GM12878 (cell line): ENCODE results near the gene EXD3.

ENCODE experiments used
- ATF3 ChIP-seq: IDR thresholded peaks from 2 replicates; pipeline ENCODE4 v1.6.1; 2011; ENCODE audit warnings: low read depth, mild to moderate bottlenecking, low read length, moderate library complexity, borderline replicate concordance; ENCODE audit errors: extremely low read depth
- FOXM1 ChIP-seq: IDR thresholded peaks from 2 replicates; pipeline ENCODE4 v1.6.1; 2012; ENCODE audit warnings: low read depth, mild to moderate bottlenecking, inconsistent platforms, low read length, moderate library complexity
- JUND ChIP-seq: IDR thresholded peaks from 2 replicates; pipeline ENCODE4 v1.6.1; 2012; ENCODE audit warnings: low read depth, mild to moderate bottlenecking, low read length, improper control_type of control experiment, moderate library complexity
- MXI1 ChIP-seq: fragments of 150-350 bp; IDR thresholded peaks from 2 replicates; pipeline ENCODE4 v1.6.1; 2011; ENCODE audit warnings: low read depth, mild to moderate bottlenecking, inconsistent platforms, low read length, improper control_type of control experiment
- RCOR1 ChIP-seq: conservative IDR thresholded peaks from 2 replicates; pipeline ENCODE4 v1.6.1; 2012; ENCODE audit warnings: low read depth, low read length, improper control_type of control experiment
- RFX5 ChIP-seq: IDR thresholded peaks from 2 replicates; pipeline ENCODE4 v1.6.1; 2011; ENCODE audit warnings: low read depth, low read length, improper control_type of control experiment
- SIN3A ChIP-seq: IDR thresholded peaks from 2 replicates; pipeline ENCODE4 v1.6.1; 2012; ENCODE audit warnings: low read depth, low read length, improper control_type of control experiment
- TAF1 ChIP-seq: IDR thresholded peaks from 2 replicates; pipeline ENCODE4 v1.6.1; 2011; ENCODE audit warnings: mild to moderate bottlenecking, low read depth, low read length, borderline replicate concordance
- TF ChIP-seq, protein P1 (sequence below), 3 experiments: IDR thresholded peaks in 2 of 3; conservative IDR thresholded peaks in 1 of 3; 2 replicates each; pipeline ENCODE4 v1.5.1; 2011; ENCODE audit warnings: low read depth in 3 of 3, low read length in 3 of 3, mild to moderate bottlenecking in 3 of 3, control low read depth in 2 of 3, moderate library complexity in 2 of 3, inconsistent platforms in 1 of 3, mixed read lengths in 1 of 3; ENCODE audit not compliant: control insufficient read depth in 2 of 3, insufficient read depth in 1 of 3; ENCODE audit errors: extremely low read depth in 1 of 3
- TF ChIP-seq, protein P2 (sequence below): IDR thresholded peaks from 2 replicates; pipeline ENCODE4 v1.6.1; 2012; ENCODE audit warnings: mild to moderate bottlenecking, low read depth, low read length

- TF ChIP-seq FOXM1 (no peak), ATF3 (no peak), RCOR1 (no peak), MXI1 (no peak), JUND (no peak), RFX5 (no peak), TAF1 (no peak), SIN3A (no peak)
- TF ChIP-seq, protein P1, sequence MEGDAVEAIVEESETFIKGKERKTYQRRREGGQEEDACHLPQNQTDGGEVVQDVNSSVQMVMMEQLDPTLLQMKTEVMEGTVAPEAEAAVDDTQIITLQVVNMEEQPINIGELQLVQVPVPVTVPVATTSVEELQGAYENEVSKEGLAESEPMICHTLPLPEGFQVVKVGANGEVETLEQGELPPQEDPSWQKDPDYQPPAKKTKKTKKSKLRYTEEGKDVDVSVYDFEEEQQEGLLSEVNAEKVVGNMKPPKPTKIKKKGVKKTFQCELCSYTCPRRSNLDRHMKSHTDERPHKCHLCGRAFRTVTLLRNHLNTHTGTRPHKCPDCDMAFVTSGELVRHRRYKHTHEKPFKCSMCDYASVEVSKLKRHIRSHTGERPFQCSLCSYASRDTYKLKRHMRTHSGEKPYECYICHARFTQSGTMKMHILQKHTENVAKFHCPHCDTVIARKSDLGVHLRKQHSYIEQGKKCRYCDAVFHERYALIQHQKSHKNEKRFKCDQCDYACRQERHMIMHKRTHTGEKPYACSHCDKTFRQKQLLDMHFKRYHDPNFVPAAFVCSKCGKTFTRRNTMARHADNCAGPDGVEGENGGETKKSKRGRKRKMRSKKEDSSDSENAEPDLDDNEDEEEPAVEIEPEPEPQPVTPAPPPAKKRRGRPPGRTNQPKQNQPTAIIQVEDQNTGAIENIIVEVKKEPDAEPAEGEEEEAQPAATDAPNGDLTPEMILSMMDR (IDR thresholded peaks at IDR 0.05 in 2 of 3, conservative IDR thresholded peaks at IDR 0.05 in 1 of 3; ENCODE audit: control insufficient read depth in 2 of 3, extremely low read depth in 1 of 3, insufficient read depth in 1 of 3, low read depth in 3 of 3, low read length in 3 of 3): no peak
- TF ChIP-seq, protein P2, sequence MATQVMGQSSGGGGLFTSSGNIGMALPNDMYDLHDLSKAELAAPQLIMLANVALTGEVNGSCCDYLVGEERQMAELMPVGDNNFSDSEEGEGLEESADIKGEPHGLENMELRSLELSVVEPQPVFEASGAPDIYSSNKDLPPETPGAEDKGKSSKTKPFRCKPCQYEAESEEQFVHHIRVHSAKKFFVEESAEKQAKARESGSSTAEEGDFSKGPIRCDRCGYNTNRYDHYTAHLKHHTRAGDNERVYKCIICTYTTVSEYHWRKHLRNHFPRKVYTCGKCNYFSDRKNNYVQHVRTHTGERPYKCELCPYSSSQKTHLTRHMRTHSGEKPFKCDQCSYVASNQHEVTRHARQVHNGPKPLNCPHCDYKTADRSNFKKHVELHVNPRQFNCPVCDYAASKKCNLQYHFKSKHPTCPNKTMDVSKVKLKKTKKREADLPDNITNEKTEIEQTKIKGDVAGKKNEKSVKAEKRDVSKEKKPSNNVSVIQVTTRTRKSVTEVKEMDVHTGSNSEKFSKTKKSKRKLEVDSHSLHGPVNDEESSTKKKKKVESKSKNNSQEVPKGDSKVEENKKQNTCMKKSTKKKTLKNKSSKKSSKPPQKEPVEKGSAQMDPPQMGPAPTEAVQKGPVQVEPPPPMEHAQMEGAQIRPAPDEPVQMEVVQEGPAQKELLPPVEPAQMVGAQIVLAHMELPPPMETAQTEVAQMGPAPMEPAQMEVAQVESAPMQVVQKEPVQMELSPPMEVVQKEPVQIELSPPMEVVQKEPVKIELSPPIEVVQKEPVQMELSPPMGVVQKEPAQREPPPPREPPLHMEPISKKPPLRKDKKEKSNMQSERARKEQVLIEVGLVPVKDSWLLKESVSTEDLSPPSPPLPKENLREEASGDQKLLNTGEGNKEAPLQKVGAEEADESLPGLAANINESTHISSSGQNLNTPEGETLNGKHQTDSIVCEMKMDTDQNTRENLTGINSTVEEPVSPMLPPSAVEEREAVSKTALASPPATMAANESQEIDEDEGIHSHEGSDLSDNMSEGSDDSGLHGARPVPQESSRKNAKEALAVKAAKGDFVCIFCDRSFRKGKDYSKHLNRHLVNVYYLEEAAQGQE: no peak
Measured at GRCh38 chr9:137462986-137463930, 40.3 kb upstream of the EXD3 start.
